Activated CD8-positive, alpha-beta memory T cell treated with anti-CD3 and anti-CD28 coated beads for 24 hours (primary cell): ENCODE measurements around the gene NOTUM.

Source experiments
- DNase-seq: peaks from one replicate; pipeline ENCODE4 v3.0.0-alpha.2; 2020

NOTUM gene

DNA sequence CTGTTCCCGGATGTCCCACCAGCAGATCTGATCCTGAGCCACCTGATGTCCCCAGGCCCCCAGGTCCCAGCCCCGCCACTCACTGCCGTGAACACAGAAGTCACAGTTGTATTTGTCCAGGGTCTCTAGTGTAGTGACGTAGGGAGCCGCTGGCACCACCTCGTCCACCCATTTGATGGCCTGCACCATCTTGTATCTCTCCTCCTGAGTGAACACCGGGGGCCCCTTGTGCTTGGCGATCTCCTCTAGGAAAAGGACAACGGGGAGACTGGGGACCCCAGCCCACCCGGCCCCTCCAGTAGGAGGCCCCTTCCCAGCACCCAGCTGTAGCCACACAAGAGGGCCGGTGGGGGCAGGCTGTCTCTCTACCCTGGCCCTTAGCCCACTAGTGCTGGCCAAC lies 52.2 kb downstream of the NOTUM start:
- no peak for DNase-seq

- DNase-seq = no peak
Observed at GRCh38 chr17:81907219-81908145, 53.5 kb downstream of the NOTUM start.

DNA sequence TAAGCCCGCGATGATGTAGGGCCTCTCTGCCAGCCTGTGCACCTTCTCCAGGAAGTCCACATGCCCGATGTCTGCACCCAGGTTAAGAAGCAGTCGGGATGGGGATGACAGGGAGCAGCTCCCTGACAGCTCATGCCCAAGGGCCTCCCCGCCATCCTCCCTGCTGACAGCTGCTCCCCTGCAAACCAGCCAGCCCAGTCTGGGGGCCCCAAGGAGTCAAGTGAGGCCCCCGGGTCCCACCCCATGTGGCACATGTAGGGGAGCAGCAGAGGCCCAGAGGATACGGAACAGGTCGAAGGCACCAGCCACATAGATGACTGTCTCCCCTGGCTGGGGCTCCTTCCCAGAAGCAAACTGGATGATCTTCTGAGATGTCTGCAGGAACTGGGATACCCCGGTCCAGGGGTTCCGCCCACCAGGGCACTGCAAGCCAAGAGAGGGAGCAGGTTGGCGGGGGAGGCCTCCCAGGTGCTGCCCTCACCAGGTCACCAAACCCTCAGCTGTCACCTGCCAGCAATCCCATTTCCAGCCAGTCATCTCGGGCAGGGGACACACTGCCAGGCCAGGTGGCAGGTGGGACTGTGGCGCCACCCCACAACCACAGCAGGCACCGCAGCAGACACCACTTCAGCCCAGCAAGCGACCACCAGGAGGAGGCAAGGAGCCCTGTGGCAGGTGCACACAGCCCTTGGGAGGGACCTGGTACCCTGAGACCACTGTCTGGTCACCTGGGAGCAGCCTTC lies 54.3 kb downstream of the NOTUM start:
- DNase-seq = no peak

DNA sequence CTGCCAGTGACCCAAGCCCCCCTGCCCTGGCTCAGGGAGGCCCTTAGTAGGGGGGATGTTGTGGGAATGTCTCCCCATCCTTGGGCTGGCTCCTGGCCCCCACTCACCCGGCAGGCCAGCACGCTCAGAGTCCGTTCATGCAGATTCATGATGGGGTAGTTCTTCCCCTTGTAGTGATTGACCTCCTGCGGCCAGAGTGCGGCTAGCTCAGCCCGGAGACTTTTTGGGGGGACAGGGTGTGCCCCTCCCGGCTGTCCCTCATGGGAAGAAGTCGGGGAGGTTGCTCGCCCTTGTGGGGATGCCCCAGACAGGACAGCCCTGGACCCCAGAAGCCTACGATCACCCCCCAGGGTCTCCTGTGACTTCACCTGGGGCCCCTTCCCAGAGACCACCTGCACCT lies 55.0 kb downstream of the NOTUM start:
- DNase-seq = no peak

GRCh38 chr17:81905424-81905875 lies 55.5 kb downstream of the NOTUM start:
- DNase-seq = no peak

- no peak for DNase-seq
Observed at GRCh38 chr17:81904600-81905423, 56.2 kb downstream of the NOTUM start.

DNA sequence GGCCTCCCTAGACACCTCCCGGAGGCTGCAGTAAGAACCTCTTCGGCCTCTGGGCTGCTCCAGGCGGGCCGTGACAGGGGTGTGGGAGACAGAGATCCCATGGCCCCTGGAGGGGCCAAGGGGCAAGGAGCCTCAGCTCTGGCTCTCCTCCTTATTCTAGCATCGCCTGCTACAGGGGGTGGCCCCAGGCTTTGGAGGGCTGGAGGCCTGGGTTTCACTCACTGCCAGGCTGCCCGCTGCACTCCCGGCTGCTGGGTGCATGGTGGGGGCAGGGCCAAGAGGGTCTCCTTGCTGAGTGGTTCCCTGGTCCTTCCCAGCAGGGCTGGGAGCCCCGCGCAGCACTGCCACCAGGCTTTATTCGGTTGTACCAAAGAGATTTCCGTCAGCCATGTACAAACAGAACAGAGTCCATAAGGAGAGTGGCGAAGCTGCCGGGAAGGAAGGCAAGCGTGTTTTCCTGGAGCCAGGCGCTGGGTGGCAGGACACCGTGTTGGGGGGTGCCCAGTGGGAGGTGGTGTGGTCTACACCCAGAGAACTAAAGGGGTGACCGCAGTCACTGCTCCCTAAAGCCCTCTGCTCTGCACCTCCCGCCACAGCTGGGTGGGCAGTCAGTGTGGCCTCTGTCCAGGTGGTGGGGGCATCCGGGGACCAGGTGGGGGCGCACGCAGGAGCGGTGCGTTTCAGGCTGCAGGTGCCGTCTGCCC lies 56.9 kb downstream of the NOTUM start:
- DNase-seq = no peak

GRCh38 chr17:81903415-81903831 lies 57.6 kb downstream of the NOTUM start:
- DNase-seq = no peak

DNA sequence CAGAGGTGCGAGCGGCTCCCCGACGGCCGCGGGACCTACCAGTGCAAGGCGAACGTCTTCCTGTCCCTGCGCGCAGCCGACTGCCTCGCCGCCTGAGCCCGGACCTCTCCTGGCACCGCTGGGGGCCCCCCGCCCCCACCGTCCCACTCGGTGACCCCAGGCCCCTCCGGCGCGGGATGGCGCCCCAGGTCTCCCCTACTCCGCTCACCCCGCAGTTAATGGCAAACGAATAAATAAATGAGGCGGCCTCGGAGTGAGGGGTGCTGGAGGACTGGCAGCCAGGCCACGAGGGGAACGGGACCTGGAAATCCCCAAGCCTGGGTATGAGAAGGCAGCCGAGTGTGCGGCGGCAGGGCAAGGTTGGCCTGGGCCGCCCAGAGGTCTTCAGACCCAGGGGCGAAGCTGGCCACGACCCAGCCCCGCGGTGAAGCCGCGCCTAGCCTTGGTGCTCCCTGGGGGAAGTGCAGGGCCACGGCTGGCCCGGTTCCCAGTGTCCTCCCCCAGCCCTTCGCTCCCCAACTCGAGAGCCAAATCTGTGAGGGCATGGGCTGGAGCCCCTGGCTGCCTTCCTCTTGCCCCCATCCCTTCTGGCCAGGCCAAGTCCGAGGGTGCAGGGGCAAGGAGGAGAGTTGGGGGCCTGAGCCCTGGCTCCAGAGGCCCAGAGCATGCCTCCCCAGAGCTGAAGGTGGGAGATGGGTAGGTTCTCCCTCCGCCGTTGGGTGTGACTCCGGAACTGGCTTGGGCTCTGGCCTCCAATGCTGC lies 58.2 kb downstream of the NOTUM start:
- no peak for DNase-seq
